Cardiac ventricle fibroblast (primary cell): ENCODE measurements around the gene EFNA5. TPM values are rescaled to one million over a fixed set of nuclear protein-coding genes. Genes with fewer than 3 reads are reported as not detected.

Experiments used
- total RNA-seq: library from RNA; depleted of rRNA; stranded (reverse); fragments of >200 nt; gene quantifications from 2 replicates; pipeline ENCODE4 v1.2.3, GENCODE V29; 2015

EFNA5 gene
- 2.2 and 4.6 TPM in 2 replicates for total RNA-seq

DNA sequence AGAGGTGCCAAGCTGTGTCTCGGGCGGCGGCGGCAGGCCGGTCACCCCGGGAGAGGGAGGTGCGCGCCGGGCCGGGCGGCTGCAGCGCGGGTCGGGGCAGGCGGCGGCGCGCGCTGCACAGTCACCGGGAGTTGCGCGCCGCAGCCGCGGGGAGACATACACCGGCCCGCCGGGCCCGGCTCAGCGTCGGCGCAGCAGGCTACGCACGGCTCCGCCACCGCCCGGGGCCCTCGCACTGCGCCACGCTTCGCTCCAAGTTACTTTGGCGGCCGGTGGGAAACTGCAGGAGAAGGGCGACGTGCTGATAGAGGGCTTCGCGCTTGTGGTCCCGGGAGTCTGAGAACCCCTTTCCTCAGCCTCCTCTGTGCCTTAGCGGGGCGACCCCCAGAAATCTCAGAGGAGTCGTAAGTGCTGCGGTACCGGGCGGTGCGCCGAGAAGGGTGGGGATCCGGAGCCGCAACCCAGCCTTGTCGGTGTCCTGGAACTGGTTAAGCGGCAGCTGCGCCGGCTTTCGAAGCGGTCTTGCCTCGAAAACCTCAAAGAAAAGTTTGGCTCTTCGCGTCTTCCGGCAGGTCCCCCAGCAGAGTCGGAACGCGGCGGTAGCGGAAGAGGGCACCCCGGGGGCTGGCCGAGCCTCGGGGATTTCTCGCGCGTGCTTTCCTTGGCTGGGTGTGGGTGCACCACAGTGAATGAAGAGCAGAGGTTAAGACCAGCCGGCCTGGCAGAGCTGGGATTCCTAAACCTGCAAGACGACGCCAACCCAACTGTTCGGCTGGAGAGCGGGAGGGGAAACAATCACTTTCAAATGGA, at the start of gene EFNA5:
Gene EFNA5, minus strand, starts transcription at position 6 of the 810 bp plus-strand sequence.

